ENCODE data around the gene FTO.
"Not testable (repeated sequence)": the region's sequence is repeated elsewhere in the genome, so short reads cannot be mapped to it uniquely, and the experiment has no call there.

The FTO gene

DNA sequence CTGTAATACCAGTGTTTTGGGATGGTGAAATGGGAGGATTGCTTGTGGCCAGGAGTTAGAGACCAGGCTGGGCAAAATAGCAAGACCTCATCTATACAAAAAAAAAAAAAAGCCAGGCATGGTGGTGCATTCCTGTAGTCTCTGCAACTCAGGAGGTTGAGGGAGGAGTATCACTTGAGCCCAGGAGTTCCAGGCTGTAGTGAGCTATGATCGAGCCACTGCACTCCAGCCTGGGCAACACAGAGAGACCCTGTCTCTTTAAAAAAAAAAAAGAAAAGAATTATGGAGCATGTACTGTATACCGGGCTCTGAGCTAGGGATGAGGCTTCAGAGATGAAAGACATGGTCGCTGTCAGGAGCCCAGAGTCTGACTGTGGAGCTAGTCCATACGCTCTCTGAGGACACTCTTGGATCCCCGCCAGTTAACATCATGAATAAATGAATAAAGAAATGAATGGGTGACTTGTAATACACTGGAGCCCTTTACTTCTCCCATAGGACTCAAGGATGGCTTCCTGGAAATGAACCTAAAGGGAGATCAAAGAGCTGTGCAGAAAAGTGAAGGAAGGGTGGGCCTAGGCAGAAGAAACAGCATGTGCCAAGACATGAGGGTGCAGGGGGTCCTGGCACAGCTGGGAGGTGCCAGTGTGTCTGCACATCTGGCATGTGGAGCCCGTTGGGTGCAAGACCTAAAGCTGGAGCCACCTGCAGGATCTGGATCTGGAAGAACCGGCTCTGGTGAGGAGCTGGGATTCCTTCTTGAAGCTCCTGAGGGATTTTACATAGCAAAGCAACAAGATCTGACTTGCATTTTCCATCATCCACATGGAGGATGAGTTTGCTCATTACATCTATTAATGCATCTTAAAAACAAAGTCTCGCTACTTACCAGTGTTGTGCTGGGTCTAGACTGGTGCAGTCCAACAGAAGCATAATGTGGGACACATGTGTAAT lies 462.2 kb downstream of the FTO start:
- DNase-seq, result no peak

DNA sequence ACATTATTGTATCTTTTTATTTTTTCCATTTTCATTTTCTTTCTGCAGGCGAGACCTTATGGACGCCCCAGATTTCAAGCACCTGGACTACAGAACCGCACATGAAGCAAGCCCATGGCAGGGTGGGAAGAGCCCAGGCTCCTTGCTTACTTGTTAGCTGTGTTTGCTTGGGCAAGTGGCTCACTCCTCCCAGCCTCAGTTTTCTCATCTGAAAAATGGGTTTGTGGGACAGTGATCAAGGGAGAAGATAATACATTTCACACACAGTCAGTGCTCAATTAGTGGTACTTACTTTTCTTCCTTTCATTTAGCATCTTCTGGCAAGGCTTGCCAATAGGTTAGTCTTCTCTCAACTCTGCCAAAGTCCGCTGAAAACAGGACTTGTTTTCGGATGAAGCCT lies 465.2 kb downstream of the FTO start:
- DNase-seq, result no peak

- peak; percentile 70 for DNase-seq
Observed at GRCh38 chr16:54171626-54172537, 467.9 kb downstream of the FTO start.

GRCh38 chr16:54173490-54173889 lies 469.5 kb downstream of the FTO start:
- peak; percentile 20 for DNase-seq

- DNase-seq, result peak; percentile 37
Observed at GRCh38 chr16:54174201-54174600, 470.2 kb downstream of the FTO start.

DNA sequence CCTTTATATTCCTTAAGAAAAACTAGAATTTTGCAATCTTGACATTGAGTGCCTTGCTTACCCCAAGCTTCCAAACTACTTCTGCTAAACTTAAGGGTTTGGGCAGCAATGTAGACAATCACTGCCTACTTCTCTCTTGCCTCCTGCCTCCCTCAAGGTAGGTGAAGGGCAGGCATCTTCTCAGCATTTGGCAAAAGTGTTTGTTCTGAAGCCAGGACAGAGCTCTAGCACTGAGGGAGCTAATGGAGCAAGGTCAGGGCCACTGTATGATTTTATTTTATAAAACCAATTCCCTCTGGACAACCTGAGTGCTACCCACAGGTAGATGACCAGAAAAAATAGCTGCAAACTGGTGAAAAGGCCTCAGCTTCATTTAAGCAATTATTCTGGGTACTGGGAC lies 470.8 kb downstream of the FTO start:
- no peak for DNase-seq

DNA sequence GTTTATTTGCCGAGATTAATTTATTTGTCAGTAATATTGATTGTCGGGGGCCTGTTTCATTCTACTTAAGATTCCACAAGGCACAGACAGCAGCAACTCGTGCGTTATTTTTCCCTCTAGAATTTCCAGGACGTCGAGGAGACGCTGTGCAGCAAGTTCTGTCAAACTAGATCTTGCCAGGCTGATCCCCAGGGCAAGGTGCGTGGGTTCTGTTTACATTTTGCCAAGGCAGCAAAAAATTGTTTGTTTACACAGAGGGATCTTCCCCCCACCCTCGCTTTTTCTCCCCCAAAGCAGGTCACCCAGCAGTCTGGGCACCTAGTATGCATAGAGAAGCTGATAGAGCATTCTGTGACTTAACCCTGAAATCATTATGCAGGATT lies 471.2 kb downstream of the FTO start:
- no peak for DNase-seq

DNA sequence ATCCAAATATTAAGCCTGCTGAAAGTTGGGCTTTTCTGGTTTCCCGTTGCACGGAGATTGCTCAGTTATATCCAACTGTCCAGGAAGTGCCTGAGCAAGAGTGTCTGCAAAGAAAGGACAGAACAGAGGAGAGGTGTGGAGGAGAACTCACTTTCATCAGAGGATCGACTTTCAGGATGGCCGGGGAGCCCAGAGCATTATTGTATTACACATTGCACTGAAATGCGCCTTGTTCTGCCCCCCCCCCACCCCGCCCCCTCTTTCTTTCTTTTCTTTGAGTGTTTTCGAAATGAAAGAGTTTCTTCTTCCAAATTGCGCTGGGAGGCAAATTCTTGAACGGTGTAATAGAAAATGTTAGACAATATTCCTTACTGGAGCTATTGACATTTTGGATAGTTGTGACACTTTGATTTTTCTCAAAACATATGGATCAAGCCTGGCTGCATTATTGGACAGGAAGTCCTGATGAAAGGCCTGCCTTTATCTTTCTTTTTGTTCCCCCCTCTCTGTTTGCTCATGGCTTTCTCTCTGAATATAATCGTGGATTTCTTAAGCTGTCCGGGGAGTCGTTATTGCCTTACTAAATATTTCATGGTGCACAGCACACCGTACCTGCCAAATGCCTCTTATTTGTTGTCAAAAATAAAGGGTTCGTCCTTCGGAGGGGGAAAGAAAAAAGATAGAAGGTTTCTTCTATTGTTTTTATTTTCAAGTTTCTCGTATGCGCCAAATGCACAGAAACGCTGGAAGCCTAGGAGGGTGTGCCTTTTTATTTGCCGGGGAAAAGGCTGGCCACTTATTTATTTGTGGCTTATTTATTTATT lies 471.8 kb downstream of the FTO start:
- DNase-seq, result peak; percentile 28

DNA sequence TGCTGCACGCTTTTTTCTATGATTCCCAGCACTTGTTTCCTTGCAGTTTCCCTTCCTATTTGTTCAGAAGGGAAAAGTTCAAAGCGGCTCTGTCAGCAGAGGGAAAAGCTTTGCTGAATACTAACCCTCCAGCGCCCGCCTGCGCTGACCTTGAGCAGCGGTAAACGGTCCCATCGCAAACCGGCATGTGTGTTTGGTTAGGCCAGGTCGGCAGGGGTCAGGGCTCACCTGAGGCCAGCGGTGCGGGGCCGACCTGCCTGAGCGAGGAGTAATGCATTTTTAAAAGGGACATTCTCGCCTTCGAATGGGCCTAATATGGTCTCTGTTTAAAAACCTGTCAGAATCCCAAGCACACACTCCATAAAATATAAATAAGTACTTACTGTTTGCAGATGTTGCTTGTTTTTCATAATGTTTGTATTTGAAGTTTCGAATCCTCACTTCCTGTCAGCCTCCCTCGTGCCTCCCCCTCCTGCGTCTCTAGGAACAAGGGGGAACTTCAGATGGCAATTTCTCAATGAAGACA lies 472.5 kb downstream of the FTO start:
- peak; percentile 22 for DNase-seq

DNA sequence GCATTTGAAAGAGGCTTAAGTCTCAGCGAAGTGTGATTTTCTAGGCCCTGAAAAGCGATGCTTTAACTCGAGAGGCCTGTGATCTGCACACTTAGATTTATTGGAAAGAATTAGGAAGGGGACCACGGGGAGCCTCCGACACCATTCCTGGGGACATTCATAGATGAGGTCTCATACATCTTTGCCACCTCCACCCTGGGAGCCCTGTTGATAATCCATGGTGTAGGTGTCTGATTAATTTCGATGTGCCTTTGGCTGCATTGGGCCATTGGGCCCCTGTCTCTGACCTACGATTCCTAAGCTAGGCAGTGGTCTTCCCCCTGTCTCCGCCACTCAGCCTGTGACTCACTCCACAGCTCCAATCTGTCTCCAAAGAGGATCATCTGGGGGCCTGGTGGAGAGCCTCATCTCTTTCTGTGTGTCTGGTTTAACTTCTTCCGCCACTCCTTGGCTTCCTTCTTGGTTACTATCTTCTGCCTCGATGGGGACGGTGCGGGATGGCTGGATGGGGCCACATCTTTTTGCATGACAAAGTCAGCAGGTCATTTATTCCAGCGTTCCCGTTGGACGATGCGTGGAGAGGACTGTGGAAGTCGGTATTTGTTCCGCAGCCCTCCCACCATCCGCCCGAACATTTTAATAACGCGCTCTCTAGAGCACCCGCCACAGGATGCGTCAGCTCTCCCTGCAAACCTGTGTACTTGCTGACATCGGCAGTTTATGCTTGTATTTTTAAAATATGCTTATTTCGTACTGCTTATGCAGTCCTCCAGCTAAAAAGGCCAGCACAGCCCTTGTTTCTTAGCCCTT lies 473.3 kb downstream of the FTO start:
- no peak for DNase-seq

DNA sequence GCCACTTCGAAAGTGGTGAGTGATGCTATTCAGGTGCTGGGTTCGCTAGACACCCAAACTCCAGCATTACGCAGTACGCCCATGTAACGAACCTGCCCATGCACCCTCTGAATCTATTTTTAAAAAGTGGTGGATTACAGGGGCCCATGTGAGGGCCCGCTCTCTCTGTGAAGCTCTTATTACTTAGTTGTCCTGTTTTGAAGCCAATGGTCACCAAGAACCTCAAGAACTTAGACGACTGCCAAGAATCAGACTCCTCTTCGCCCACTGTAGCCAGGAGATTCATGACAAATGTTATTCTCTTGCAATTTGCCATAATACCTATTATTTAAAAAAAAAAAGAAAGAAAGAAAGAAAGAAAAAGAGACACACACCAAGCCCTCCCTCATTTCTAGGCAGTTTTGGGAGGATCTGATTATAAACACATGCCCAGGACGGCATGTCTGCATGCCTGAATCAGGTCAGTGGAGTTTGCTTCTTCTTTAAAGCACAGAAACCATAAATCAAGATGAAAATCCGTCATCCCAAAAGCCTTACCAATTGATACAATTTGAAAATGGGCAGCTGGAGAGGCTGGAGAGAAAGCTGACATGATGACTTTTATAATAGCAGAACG lies 474.0 kb downstream of the FTO start:
- DNase-seq, result peak; percentile 14

DNA sequence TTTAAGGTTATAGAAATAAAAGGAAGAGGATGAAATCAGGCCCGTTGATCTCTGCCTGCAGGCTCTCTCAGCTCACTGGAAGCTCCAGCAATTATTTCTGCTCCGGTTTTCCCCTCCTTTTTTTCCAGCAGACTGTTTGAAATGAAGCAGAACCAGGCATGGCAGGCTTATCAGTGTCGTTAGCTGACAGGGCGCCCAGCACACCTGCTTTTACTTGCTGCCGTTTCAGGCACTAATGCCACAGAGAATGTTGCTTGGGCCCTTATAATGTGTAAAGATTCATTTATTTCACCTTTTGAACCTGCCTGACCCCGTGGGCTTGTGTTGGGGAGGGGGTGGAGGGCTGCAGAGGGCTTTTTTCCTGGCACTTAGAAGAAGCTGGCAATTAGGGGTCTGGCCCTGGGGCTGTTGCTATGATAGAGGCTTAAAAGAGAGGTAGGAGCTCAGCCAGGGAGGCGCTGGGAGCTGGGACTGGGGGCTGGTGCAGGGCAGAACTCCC lies 474.6 kb downstream of the FTO start:
- DNase-seq, result peak; percentile 74

DNA sequence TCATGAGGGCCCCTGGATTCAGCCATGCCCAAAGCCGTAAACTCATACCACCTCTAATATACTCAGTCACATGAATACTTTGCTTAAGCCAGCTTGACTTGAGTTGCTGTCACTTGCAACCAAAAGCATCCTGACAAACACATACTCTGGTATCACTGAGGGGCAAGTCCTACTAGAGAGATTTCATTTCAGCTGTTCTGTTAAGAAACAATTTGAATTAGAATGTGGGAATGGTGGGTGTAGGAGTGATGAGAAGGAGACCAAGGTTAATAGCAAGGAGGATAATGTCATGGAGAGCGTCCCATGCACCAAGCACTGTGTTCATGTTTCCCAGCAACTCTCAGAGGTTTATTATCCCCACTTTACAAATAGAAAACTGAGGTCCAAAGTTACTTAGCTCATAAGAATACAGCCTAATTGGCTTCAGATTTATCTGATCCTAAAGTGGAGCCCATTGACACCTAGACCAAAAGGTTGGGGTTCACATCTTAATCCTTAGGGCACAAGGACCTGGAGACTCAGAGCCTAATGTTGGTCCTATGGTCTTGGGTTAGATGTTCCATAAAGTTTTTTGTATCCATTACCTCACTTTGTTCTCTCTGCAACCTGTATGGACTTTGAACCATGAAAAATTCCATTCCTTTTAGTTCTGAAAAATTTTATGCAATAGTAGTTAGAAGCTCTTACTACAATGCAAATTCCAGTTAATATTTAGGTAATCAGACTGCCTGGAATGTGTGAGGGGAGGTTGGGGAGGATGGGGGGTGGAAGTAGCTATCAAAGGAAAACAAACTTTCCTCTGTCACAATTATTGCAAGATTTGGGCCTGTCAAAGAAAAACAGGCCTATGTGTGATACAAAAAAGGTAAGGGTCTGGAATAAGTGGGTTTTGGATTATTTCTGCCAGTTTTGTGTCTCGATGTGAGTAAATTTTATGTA lies 476.7 kb downstream of the FTO start:
- no peak for DNase-seq

GRCh38 chr16:54181683-54182329 lies 477.9 kb downstream of the FTO start:
- DNase-seq, result not testable (repeated sequence)

GRCh38 chr16:54185045-54185444 lies 481.1 kb downstream of the FTO start:
- DNase-seq, result no peak

- no peak for DNase-seq
Observed at GRCh38 chr16:54191163-54191562, 487.2 kb downstream of the FTO start.

GRCh38 chr16:54191592-54191991 lies 487.6 kb downstream of the FTO start:
- DNase-seq, result no peak

DNA sequence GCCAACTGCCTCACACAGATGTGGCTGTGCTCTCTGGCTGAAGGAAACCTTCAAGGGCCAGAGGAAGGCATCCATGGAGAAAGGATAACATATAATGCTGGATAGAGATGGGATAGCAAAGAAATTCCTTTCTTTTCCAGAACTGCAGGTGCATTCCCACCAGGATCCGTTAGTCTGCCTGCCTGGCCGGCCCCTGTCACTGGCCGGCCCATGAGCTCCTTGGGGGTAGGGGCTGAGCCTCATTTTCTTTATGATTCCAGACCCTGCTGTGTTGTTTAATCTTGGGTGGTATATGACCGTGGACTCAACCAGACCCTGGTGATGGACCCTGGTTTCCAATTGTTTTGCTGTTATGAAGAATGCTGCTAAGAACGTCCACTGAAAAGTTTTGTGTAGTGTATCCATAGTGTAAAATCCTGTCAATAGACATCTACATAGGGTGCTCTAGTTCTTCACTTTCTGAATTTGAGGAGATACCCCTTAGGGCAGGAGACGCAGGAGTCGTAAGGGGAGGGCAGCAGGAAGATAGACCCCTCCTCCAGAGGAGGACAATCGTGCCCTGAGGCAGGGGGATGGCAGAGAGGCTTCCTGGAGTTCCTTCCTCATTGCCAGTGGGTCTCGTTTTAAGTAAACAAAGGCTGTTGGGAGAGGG lies 489.2 kb downstream of the FTO start:
- DNase-seq, result no peak
